HEK293 (cell line): ENCODE data around the gene SETD1B.

ENCODE experiments used
- CTCF ChIA-PET: fragments of 350-600 bp; formaldehyde crosslinking; extraction: SDS; loops from one replicate; lab custom pipeline; 2021; ENCODE audit warnings: antibody characterized with exemption; lab: Yijun Ruan, JAX
- POLR2A ChIA-PET: fragments of 300-600 bp; formaldehyde crosslinking; extraction: SDS; loops from one replicate; lab custom pipeline; 2020; ENCODE audit warnings: antibody characterized with exemption, inconsistent platforms; lab: Yijun Ruan, JAX
- H3K27ac ChIP-seq: fragments of 200-500 bp; sonication (Bioruptor generic); 2 replicates; pipeline ENCODE4 v1.5.1; 2014; ENCODE audit warnings: low read depth, low read length, control low read depth, inconsistent platforms; ENCODE audit errors: extremely low read depth
- H3K36me3 ChIP-seq, 2 experiments: fragments of 200-500 bp in 1 of 2; sonication (Bioruptor generic) in 1 of 2; 1 replicate in 1 of 2; 2 replicates in 1 of 2; pipeline ENCODE4 v1.5.1; 2014 to 2017; ENCODE audit warnings: inconsistent platforms in 2 of 2, low read length in 2 of 2; ENCODE audit not compliant: control insufficient read depth in 2 of 2, insufficient read depth in 1 of 2
- H3K4me1 ChIP-seq: fragments of 200-500 bp; sonication (Bioruptor generic); 2 replicates; pipeline ENCODE4 v1.5.1; 2014; ENCODE audit warnings: mild to moderate bottlenecking, low read length, inconsistent platforms; ENCODE audit not compliant: control insufficient read depth, insufficient read depth
- H3K4me3 ChIP-seq: 2 replicates; pipeline ENCODE4 v1.5.1; 2011; ENCODE audit warnings: low read depth, mild to moderate bottlenecking, control low read depth, low read length, moderate library complexity
- H3K9me3 ChIP-seq: fragments of 200-500 bp; sonication (Bioruptor generic); 2 replicates; pipeline ENCODE4 v1.5.1; 2014; ENCODE audit warnings: low read depth, low read length, inconsistent platforms; ENCODE audit not compliant: control insufficient read depth, insufficient read depth
- SALL2 ChIP-seq: fragments of 450-650 bp; formaldehyde crosslinking; IDR thresholded peaks from 2 replicates; pipeline ENCODE4 v1.5.0; 2017; ENCODE audit warnings: missing biosample characterization, mild to moderate bottlenecking, missing genetic modification characterization, borderline replicate concordance
- WT1 ChIP-seq: fragments of 450-650 bp; formaldehyde crosslinking; IDR thresholded peaks from 2 replicates; pipeline ENCODE4 v1.5.1; 2016; ENCODE audit warnings: missing biosample characterization, missing genetic modification characterization
- ZBTB48 ChIP-seq: fragments of 450-650 bp; formaldehyde crosslinking; IDR thresholded peaks from 2 replicates; pipeline ENCODE4 v1.5.1; 2016; ENCODE audit warnings: missing biosample characterization, missing genetic modification characterization
- ZBTB7A ChIP-seq: fragments of 450-650 bp; formaldehyde crosslinking; IDR thresholded peaks from 2 replicates; pipeline ENCODE4 v1.5.1; 2016; ENCODE audit warnings: low read depth, missing biosample characterization, missing genetic modification characterization
- ZIC2 ChIP-seq: fragments of 450-650 bp; formaldehyde crosslinking; IDR thresholded peaks from 2 replicates; pipeline ENCODE4 v1.5.1; 2016; ENCODE audit warnings: missing biosample characterization, missing genetic modification characterization
- ZNF169 ChIP-seq: fragments of 450-650 bp; formaldehyde crosslinking; IDR thresholded peaks from 2 replicates; pipeline ENCODE4 v1.5.1; 2016; ENCODE audit warnings: missing biosample characterization, missing genetic modification characterization
- ZNF335 ChIP-seq: fragments of 450-650 bp; formaldehyde crosslinking; conservative IDR thresholded peaks from 2 replicates; pipeline ENCODE4 v1.5.1; 2016; ENCODE audit warnings: missing biosample characterization, missing genetic modification characterization
- ZNF416 ChIP-seq: fragments of 450-650 bp; formaldehyde crosslinking; IDR thresholded peaks from 2 replicates; pipeline ENCODE4 v1.5.1; 2016; ENCODE audit warnings: missing biosample characterization, missing genetic modification characterization
- ZNF529 ChIP-seq: fragments of 450-650 bp; formaldehyde crosslinking; IDR thresholded peaks from 2 replicates; pipeline ENCODE4 v1.5.1; 2017; ENCODE audit warnings: missing genetic modification characterization, missing biosample characterization; ENCODE audit not compliant: insufficient replicate concordance
- ZNF707 ChIP-seq: fragments of 450-650 bp; formaldehyde crosslinking; IDR thresholded peaks from 2 replicates; pipeline ENCODE4 v1.5.1; 2016; ENCODE audit warnings: missing biosample characterization, missing genetic modification characterization
- ZNF792 ChIP-seq: fragments of 450-650 bp; formaldehyde crosslinking; IDR thresholded peaks from 2 replicates; pipeline ENCODE4 v1.5.1; 2016; ENCODE audit warnings: missing biosample characterization, missing genetic modification characterization
- TF ChIP-seq, protein P1 (sequence below): fragments of 450-650 bp; formaldehyde crosslinking; IDR thresholded peaks from 2 replicates; pipeline ENCODE4 v1.5.1; 2016; ENCODE audit warnings: missing biosample characterization, missing genetic modification characterization
- TF ChIP-seq, protein P2 (sequence below): fragments of 450-650 bp; IDR thresholded peaks from 2 replicates; pipeline ENCODE4 v1.5.1; 2018; ENCODE audit warnings: missing biosample characterization, missing genetic modification characterization
- TF ChIP-seq, protein P3 (sequence below): fragments of 450-650 bp; formaldehyde crosslinking; IDR thresholded peaks from 2 replicates; pipeline ENCODE4 v1.5.1; 2016; ENCODE audit warnings: missing biosample characterization, missing genetic modification characterization

Gene SETD1B

DNA sequence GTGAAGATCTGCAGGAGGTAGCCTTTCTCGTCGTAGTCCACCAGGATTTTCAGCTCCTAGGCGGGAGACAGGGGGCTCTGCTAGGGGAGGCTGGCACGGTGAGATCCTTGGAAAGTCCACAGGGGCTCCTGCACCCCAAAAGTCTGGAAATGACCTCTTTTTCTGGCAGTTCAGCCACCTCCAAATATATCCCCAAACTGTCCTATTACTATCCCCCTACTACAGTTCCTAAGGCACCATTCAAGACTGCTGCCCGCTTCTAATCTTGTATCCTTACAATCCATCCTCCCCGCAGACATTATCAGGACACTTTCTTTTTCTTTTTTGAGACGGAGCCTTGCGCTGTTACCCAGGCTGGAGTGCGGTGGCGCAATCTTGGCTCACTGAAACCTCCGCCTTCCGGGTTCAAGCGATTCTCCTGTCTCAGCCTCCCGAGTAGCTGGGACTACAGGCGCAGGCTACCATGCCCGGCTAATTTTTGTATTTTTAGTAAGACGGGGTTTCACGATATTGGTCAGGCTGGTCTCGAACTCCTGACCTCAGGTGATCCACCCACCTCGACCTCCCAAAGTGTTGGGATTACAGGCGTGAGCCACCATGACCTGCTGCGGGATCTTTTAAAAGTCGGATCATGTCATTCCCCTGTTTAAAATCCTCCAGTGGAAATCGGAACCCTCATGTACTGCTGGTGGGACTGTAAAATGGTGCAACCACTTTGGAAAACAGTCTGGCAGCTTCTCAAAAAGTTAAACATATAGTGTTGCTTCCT, 36.4 kb downstream of the SETD1B start (continued):
- TF ChIP-seq ZNF707 (tag by site-specific recombination) (no peak), ZNF169 (tag by site-specific recombination) (no peak)

DNA sequence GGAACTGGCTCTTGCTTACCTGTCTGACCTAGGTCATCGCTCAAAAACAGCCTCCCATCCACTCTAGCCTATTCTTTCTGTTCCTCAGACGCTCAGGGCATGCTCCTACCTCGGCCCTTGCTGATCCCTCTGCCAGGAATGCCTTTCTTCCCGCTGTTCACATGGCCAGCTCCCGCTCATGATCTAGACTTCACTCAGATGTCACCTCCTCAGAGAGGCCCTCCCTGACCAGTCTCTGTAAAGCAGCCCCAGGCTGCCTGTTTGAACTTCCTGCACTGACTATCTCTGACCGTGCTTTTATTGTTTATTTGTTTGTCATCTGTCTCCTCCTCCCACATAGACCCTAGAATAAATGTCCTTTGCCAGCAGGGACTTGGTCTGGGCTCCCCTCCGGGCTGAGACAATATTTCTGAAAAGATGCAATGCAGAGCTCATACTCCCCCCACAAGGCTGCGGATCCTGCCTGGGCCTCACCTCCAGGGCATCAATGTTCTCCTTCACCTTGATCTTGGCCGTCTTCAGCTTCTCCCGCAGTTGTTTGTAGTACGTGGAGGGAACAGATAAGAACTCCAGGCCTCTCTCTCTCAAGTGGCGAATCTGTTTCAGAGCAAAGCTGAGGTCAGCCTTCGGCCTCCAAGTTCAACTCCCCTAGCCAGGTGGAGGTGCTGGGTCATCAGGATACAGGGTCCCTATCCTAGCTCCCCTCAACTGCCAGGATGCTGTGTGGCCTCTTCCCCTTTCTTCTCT, 39.6 kb downstream of the SETD1B start:
- H3K9me3 ChIP-seq: no peaks in the 10 kb centered on the region
- H3K4me1 ChIP-seq: peaks cover 5% of the 10 kb centered on the region; the same call in 1 of the 2 replicates
- no peak overlapping the region for H3K27ac ChIP-seq
- CTCF ChIA-PET: interaction anchor here (0.6 to 2.3 kb wide), 5 partner anchors 31 to 292 kb away, joined by 3 to 10 read pairs (median 3); no protein-coding TSS in a partner anchor
- no peak for TF ChIP-seq ZNF529 (tag by site-specific recombination)
- TF ChIP-seq ZNF416 (tag by site-specific recombination): no peak
- TF ChIP-seq ZNF335 (tag by site-specific recombination): peak; percentile 55
- TF ChIP-seq WT1 (tag by site-specific recombination): peak; percentile 26; the same call in 1 of the 2 replicates
- H3K36me3 ChIP-seq: no peaks in the 10 kb centered on the region
- POLR2A ChIA-PET: interaction anchor here (0.6 to 1.8 kb wide), 4 partner anchors 10 to 263 kb away, joined by 3 to 7 read pairs (median 4); partner anchors contain the start of genes HPD and PSMD9
- no peak overlapping the region for H3K4me3 ChIP-seq

DNA sequence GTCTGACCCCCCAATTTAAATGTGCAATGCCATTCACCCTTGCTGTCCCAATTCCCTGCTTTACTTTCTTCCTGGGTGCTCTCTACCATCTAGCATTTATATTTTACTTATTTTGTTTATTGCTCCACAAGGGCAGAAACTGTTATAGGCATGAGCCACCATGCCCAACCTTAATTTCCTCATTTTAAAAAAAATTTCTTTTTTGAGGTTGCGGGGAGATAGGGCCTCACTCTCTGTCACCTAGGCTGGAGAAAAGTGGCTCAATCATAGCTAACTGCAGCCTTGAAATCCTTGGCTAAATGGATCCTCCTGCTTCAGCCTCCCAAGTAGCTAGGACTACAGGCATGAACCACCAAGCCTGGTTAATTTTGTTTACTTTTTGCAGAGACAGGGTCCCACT, 41.9 kb downstream of the SETD1B start:
- H3K9me3 ChIP-seq: no peaks in the 10 kb centered on the region
- no peak overlapping the region for H3K27ac ChIP-seq
- no peaks in the 10 kb centered on the region for H3K36me3 ChIP-seq
- CTCF ChIA-PET: interaction anchor here (0.6 to 1.9 kb wide), 2 partner anchors 18 to 52 kb away, joined by 4 to 5 read pairs; partner anchors contain the start of gene RHOF
- POLR2A ChIA-PET: interaction anchor here (1.1 kb wide), 1 partner anchor 52 kb away, joined by 3 read pairs; no protein-coding TSS in a partner anchor
- no peak overlapping the region for H3K4me3 ChIP-seq
- peaks cover 5% of the 10 kb centered on the region; the same call in 1 of the 2 replicates for H3K4me1 ChIP-seq
- TF ChIP-seq SALL2 (tag by site-specific recombination) (no peak), ZIC2 (tag by site-specific recombination) (no peak), ZNF792 (tag by site-specific recombination) (no peak), ZBTB7A (tag by site-specific recombination) (no peak), ZBTB48 (tag by site-specific recombination) (no peak)
- TF ChIP-seq, protein P1, sequence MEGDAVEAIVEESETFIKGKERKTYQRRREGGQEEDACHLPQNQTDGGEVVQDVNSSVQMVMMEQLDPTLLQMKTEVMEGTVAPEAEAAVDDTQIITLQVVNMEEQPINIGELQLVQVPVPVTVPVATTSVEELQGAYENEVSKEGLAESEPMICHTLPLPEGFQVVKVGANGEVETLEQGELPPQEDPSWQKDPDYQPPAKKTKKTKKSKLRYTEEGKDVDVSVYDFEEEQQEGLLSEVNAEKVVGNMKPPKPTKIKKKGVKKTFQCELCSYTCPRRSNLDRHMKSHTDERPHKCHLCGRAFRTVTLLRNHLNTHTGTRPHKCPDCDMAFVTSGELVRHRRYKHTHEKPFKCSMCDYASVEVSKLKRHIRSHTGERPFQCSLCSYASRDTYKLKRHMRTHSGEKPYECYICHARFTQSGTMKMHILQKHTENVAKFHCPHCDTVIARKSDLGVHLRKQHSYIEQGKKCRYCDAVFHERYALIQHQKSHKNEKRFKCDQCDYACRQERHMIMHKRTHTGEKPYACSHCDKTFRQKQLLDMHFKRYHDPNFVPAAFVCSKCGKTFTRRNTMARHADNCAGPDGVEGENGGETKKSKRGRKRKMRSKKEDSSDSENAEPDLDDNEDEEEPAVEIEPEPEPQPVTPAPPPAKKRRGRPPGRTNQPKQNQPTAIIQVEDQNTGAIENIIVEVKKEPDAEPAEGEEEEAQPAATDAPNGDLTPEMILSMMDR: no peak
- TF ChIP-seq, protein P2, sequence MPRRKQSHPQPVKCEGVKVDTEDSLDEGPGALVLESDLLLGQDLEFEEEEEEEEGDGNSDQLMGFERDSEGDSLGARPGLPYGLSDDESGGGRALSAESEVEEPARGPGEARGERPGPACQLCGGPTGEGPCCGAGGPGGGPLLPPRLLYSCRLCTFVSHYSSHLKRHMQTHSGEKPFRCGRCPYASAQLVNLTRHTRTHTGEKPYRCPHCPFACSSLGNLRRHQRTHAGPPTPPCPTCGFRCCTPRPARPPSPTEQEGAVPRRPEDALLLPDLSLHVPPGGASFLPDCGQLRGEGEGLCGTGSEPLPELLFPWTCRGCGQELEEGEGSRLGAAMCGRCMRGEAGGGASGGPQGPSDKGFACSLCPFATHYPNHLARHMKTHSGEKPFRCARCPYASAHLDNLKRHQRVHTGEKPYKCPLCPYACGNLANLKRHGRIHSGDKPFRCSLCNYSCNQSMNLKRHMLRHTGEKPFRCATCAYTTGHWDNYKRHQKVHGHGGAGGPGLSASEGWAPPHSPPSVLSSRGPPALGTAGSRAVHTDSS (tag by site-specific recombination): no peak
- TF ChIP-seq, protein P3, sequence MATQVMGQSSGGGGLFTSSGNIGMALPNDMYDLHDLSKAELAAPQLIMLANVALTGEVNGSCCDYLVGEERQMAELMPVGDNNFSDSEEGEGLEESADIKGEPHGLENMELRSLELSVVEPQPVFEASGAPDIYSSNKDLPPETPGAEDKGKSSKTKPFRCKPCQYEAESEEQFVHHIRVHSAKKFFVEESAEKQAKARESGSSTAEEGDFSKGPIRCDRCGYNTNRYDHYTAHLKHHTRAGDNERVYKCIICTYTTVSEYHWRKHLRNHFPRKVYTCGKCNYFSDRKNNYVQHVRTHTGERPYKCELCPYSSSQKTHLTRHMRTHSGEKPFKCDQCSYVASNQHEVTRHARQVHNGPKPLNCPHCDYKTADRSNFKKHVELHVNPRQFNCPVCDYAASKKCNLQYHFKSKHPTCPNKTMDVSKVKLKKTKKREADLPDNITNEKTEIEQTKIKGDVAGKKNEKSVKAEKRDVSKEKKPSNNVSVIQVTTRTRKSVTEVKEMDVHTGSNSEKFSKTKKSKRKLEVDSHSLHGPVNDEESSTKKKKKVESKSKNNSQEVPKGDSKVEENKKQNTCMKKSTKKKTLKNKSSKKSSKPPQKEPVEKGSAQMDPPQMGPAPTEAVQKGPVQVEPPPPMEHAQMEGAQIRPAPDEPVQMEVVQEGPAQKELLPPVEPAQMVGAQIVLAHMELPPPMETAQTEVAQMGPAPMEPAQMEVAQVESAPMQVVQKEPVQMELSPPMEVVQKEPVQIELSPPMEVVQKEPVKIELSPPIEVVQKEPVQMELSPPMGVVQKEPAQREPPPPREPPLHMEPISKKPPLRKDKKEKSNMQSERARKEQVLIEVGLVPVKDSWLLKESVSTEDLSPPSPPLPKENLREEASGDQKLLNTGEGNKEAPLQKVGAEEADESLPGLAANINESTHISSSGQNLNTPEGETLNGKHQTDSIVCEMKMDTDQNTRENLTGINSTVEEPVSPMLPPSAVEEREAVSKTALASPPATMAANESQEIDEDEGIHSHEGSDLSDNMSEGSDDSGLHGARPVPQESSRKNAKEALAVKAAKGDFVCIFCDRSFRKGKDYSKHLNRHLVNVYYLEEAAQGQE (tag by site-specific recombination): no peak
- TF ChIP-seq, all 188 proteins: peak for 0
